MCF 10A (cell line): ENCODE data around the gene YARS1. TPM values are rescaled to one million over a fixed set of nuclear protein-coding genes. Genes with fewer than 3 reads are reported as not detected.

Experiments used
- BruUV-seq: library from RNA; stranded (reverse); fragments of 400-500 nt; replicated peaks from 2 replicates; lab custom pipeline; 2021; lab: Mats Ljungman, UMichigan
- CTCF ChIA-PET: fragments of 300-600 bp; sonication (Branson Sonifier 250); formaldehyde crosslinking; extraction: SDS; loops from one replicate; lab custom pipeline; 2021; ENCODE audit warnings: antibody characterized with exemption, inconsistent platforms; lab: Yijun Ruan, JAX
- POLR2A ChIA-PET: fragments of 300-600, 350-650 bp; sonication (Branson Sonifier 250); formaldehyde crosslinking; extraction: SDS; loops from one replicate; lab custom pipeline; 2020; ENCODE audit warnings: antibody characterized with exemption, inconsistent platforms; lab: Yijun Ruan, JAX
- DNase-seq: peaks from one replicate; pipeline ENCODE4 v3.0.0-alpha.2; 2018; ENCODE audit not compliant: unreplicated experiment
- H3K27ac Mint-ChIP-seq: one replicate; pipeline ENCODE4 v1.8.0; 2022; ENCODE audit warnings: mild to moderate bottlenecking, low read depth, mixed read lengths; ENCODE audit not compliant: unreplicated experiment
- H3K27me3 Mint-ChIP-seq: one replicate; pipeline ENCODE4 v1.8.0; 2022; ENCODE audit warnings: mixed read lengths; ENCODE audit not compliant: insufficient read depth, unreplicated experiment
- H3K36me3 Mint-ChIP-seq: one replicate; pipeline ENCODE4 v1.8.0; 2022; ENCODE audit warnings: mild to moderate bottlenecking, moderate library complexity, mixed read lengths; ENCODE audit not compliant: insufficient read depth, unreplicated experiment
- H3K4me1 Mint-ChIP-seq: one replicate; pipeline ENCODE4 v1.8.0; 2022; ENCODE audit warnings: mixed read lengths; ENCODE audit not compliant: insufficient read depth, unreplicated experiment
- H3K4me3 Mint-ChIP-seq: one replicate; pipeline ENCODE4 v1.8.0; 2022; ENCODE audit warnings: mild to moderate bottlenecking, moderate library complexity, mixed read lengths; ENCODE audit not compliant: unreplicated experiment
- H3K9me3 Mint-ChIP-seq: one replicate; pipeline ENCODE4 v1.8.0; 2022; ENCODE audit warnings: mixed read lengths; ENCODE audit not compliant: unreplicated experiment
- intact Hi-C: fragments of 100-400 bp; cut with micrococcal nuclease; formaldehyde crosslinking; loops from 2 replicates; pipeline ENCODE4 v1.14.1; 2022
- total RNA-seq: library from RNA; stranded (reverse); gene quantifications from 2 replicates; pipeline ENCODE4 v1.2.3, GENCODE V29; 2022
- TF ChIP-seq, protein P1 (sequence below): fragments of 200-600 bp; IDR thresholded peaks from one replicate; pipeline ENCODE4 v1.8.0; 2022; ENCODE audit warnings: antibody characterized with exemption, mild to moderate bottlenecking; ENCODE audit not compliant: unreplicated experiment

The YARS1 gene
- total RNA-seq, 1 experiment from 2014 or later = 372 TPM

DNA sequence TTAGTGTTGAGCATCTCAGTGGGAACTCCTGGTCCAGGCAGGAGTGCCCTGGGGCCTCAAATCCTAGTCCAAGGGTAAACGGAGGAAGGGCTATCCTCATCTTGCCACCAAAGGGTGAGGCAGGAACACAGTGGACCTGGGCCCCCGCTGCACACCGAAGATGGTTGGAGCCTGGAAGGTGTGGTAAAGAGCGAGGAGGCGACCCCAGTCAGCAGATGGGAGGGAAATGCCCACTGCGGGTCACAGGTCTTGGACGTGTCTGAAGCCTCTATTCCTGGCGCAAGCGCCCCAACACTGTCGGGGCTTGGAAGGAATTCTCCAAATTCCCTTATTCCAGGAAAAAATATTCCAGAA, 76.1 kb downstream of the YARS1 start:
- peaks cover 22% of the 10 kb centered on the region for H3K4me1 Mint-ChIP-seq
- H3K27me3 Mint-ChIP-seq = no peaks in the 10 kb centered on the region
- H3K9me3 Mint-ChIP-seq = no peaks in the 10 kb centered on the region
- peak overlapping the region; percentile 75 for H3K4me3 Mint-ChIP-seq
- intact Hi-C loops = loop anchor here (1.0 kb wide), 1 partner anchor 32 kb away; no protein-coding TSS in a partner anchor
- POLR2A ChIA-PET = interaction anchor here (0.6 kb wide), 2 partner anchors 25 to 35 kb away, joined by 3 to 4 read pairs; no protein-coding TSS in a partner anchor
- DNase-seq = no peak
- H3K27ac Mint-ChIP-seq = peak overlapping the region; percentile 63
- CTCF ChIA-PET = interaction anchor here (0.8 kb wide), 1 partner anchor 14 kb away, joined by 3 read pairs; no protein-coding TSS in a partner anchor
- H3K36me3 Mint-ChIP-seq = peaks cover 6% of the 10 kb centered on the region
- no TSS peak for BruUV-seq
- TF ChIP-seq, protein P1, sequence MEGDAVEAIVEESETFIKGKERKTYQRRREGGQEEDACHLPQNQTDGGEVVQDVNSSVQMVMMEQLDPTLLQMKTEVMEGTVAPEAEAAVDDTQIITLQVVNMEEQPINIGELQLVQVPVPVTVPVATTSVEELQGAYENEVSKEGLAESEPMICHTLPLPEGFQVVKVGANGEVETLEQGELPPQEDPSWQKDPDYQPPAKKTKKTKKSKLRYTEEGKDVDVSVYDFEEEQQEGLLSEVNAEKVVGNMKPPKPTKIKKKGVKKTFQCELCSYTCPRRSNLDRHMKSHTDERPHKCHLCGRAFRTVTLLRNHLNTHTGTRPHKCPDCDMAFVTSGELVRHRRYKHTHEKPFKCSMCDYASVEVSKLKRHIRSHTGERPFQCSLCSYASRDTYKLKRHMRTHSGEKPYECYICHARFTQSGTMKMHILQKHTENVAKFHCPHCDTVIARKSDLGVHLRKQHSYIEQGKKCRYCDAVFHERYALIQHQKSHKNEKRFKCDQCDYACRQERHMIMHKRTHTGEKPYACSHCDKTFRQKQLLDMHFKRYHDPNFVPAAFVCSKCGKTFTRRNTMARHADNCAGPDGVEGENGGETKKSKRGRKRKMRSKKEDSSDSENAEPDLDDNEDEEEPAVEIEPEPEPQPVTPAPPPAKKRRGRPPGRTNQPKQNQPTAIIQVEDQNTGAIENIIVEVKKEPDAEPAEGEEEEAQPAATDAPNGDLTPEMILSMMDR = no peak

DNA sequence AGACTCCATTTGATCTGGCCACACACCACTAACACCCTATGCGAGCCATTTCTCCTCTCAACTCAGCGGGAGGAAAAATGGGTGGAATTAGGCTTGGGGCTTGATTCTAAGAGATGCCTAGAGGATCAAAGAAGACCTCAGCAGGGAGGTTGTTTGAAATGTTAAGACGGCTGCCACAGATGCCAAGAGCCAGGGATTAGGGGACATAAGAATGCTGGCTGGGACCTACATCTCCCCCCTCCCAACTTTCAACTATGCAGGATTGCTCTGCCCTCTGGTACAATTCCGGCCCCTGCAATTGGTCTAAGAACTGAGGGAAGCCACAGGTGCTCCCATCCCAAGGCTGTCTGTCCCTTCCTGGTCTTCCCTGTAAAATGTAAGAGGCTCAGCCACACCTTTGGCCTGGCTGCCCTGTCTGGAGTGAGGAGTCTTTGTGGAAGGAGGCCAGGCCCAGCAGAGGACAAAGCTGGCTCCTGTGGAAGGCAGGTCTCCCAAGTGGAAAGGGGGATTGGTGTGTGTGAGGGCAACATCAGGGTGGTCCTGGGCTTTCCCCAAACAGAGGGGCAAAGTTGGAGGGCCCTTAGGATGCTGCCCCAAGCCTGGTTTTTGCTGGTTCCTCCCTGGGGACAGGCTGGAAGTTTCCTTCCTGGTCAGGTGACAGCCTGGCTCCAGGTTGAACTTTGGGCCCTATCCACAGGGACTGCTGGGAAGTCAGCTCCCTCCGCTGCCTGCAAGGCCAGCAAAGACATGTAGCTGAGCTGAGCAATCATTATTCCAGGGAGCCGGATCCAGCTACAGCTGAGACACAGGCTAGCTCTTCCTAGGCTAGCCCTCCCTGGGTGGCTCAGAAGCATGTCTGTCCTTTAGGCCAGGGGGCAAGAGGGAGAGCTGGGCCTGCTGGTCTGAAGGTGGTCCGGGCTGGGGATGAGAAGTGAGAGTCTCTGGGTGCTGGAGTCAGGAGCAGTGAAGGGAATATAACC, 80.1 kb downstream of the YARS1 start:
- CTCF ChIA-PET = interaction anchor here (1.5 kb wide), 1 partner anchor 25 kb away, joined by 8 read pairs; no protein-coding TSS in a partner anchor
- no peak overlapping the region for H3K4me3 Mint-ChIP-seq
- no peaks in the 10 kb centered on the region for H3K9me3 Mint-ChIP-seq
- H3K27me3 Mint-ChIP-seq = no peaks in the 10 kb centered on the region
- DNase-seq = no peak
- TF ChIP-seq, protein P1 = no peak
- POLR2A ChIA-PET = interaction anchor here (1.0 to 1.6 kb wide), 2 partner anchors 12 to 35 kb away, joined by 3 to 5 read pairs; no protein-coding TSS in a partner anchor
- H3K27ac Mint-ChIP-seq = no peak overlapping the region
- no peaks in the 10 kb centered on the region for H3K4me1 Mint-ChIP-seq
- BruUV-seq = no TSS peak
- intact Hi-C loops = no loop called here
- H3K36me3 Mint-ChIP-seq = peaks cover 6% of the 10 kb centered on the region

- Mint-ChIP-seq H3K27me3 (no peaks in the 10 kb centered on the region), H3K9me3 (no peaks in the 10 kb centered on the region), H3K4me1 (peaks cover 6% of the 10 kb centered on the region), H3K36me3 (peaks cover 6% of the 10 kb centered on the region), H3K4me3 (no peak overlapping the region), H3K27ac (no peak overlapping the region)
- no peak for DNase-seq
- TF ChIP-seq, protein P1 = no peak
- BruUV-seq = no TSS peak
- intact Hi-C loops = no loop called here
- CTCF ChIA-PET = interaction anchor here (0.5 to 1.1 kb wide), 4 partner anchors 21 to 418 kb away, joined by 3 to 4 read pairs (median 3); no protein-coding TSS in a partner anchor
- POLR2A ChIA-PET = no interaction called here
Observed at GRCh38 chr1:32733582-32734321, 83.4 kb downstream of the YARS1 start.
